GM03348 (cell line): ENCODE data around the gene UBL7.
"Not testable (repeated sequence)": the region's sequence is repeated elsewhere in the genome, so short reads cannot be mapped to it uniquely, and the experiment has no call there.

Source experiments
- DNase-seq: peaks from one replicate; pipeline ENCODE4 v3.0.0; 2012; ENCODE audit warnings: low spot score

The UBL7 gene

GRCh38 chr15:74460871-74461846 is at the start of gene UBL7:
Gene UBL7, minus strand, starts transcription at chr15:74461160. Its CDS starts 2,293 bp downstream, at chr15:74458867.
- peak; percentile 97 for DNase-seq

GRCh38 chr15:74506515-74506840 is 45.5 kb upstream of the UBL7 start:
- DNase-seq: no peak

GRCh38 chr15:74505837-74506514 is 45.0 kb upstream of the UBL7 start:
- peak; percentile 26 for DNase-seq

GRCh38 chr15:74504836-74505235 is 43.9 kb upstream of the UBL7 start:
- DNase-seq: no peak

- DNase-seq: no peak
Measured at GRCh38 chr15:74504418-74504817, 43.5 kb upstream of the UBL7 start.

- no peak for DNase-seq
Measured at GRCh38 chr15:74502301-74502700, 41.3 kb upstream of the UBL7 start.

GRCh38 chr15:74500401-74500800 is 39.4 kb upstream of the UBL7 start:
- no peak for DNase-seq

- DNase-seq: no peak
Measured at GRCh38 chr15:74499366-74499765, 38.4 kb upstream of the UBL7 start.

GRCh38 chr15:74497584-74497983 is 36.6 kb upstream of the UBL7 start:
- DNase-seq: no peak

GRCh38 chr15:74496648-74497047 is 35.7 kb upstream of the UBL7 start:
- no peak for DNase-seq

- DNase-seq: no peak
Measured at GRCh38 chr15:74490339-74490689, 29.4 kb upstream of the UBL7 start.

GRCh38 chr15:74489518-74490338 is 28.8 kb upstream of the UBL7 start:
- DNase-seq: peak; percentile 84

GRCh38 chr15:74488776-74489175 is 27.8 kb upstream of the UBL7 start:
- no peak for DNase-seq

- peak; percentile 20 for DNase-seq
Measured at GRCh38 chr15:74482661-74483060, 21.7 kb upstream of the UBL7 start.

- not testable (repeated sequence) for DNase-seq
Measured at GRCh38 chr15:74480364-74480763, 19.4 kb upstream of the UBL7 start.

- not testable (repeated sequence) for DNase-seq
Measured at GRCh38 chr15:74471621-74472020, 10.7 kb upstream of the UBL7 start.

- DNase-seq: no peak
Measured at GRCh38 chr15:74470631-74471395, 9.9 kb upstream of the UBL7 start.

- no peak for DNase-seq
Measured at GRCh38 chr15:74468341-74469032, 7.5 kb upstream of the UBL7 start.

- DNase-seq: no peak
Measured at GRCh38 chr15:74466570-74466969, 5.6 kb upstream of the UBL7 start.

- DNase-seq: no peak
Measured at GRCh38 chr15:74464897-74465296, 3.9 kb upstream of the UBL7 start.

- DNase-seq: no peak
Measured at GRCh38 chr15:74464216-74464615, 3.3 kb upstream of the UBL7 start.
